Endothelial cell of umbilical vein (primary cell): Measurements from ENCODE around the gene MLH1. TPM values are rescaled to one million over a fixed set of nuclear protein-coding genes. Genes with fewer than 3 reads are reported as not detected.
"Not testable (repeated sequence)": the region's sequence is repeated elsewhere in the genome, so short reads cannot be mapped to it uniquely, and the experiment has no call there.

Experiments used
- BruUV-seq: library from RNA; stranded (reverse); fragments of 400-500 nt; replicated peaks from 2 replicates; lab custom pipeline; 2021; lab: Mats Ljungman, UMichigan
- CTCF ChIA-PET: fragments of 300-600, 350-600 bp; sonication (Branson Sonifier 250); formaldehyde crosslinking; loops from one replicate; lab custom pipeline; 2021; ENCODE audit warnings: antibody characterized with exemption, inconsistent platforms; lab: Charles Lee
- POLR2A ChIA-PET: fragments of 300-600, 350-600 bp; sonication (Branson Sonifier 250); formaldehyde crosslinking; loops from one replicate; lab custom pipeline; 2021; ENCODE audit warnings: antibody characterized with exemption, inconsistent platforms; lab: Charles Lee
- DNase-seq: peaks from one replicate; pipeline ENCODE4 v3.0.0-alpha.2; 2011; ENCODE audit warnings: low read depth, low spot score
- FAIRE-seq: peaks from 2 replicates; lab custom pipeline; 2011; peaks lifted over from hg19 to GRCh38; lab: Jason Lieb, UNC
- H2AFZ ChIP-seq: 2 replicates; pipeline ENCODE4 v1.6.0; 2012; ENCODE audit warnings: low read depth, low read length, control low read depth, inconsistent platforms
- H3K27ac ChIP-seq: 2 replicates; pipeline ENCODE4 v1.5.1; 2011; ENCODE audit warnings: low read depth, mild to moderate bottlenecking, control low read depth, low read length, moderate library complexity; ENCODE audit not compliant: insufficient read depth
- H3K27me3 ChIP-seq, 2 experiments: 2 replicates each; pipeline versions ENCODE4 v1.6.0 to v1.6.1; 2011; ENCODE audit warnings: low read length in 2 of 2, mixed read lengths in 1 of 2; ENCODE audit not compliant: control insufficient read depth in 2 of 2, insufficient read depth in 2 of 2
- H3K36me3 ChIP-seq, 2 experiments: 2 replicates in 1 of 2; 3 replicates in 1 of 2; pipeline ENCODE4 v1.5.1; 2011; ENCODE audit warnings: low read length in 2 of 2, mild to moderate bottlenecking in 1 of 2, moderate library complexity in 1 of 2; ENCODE audit not compliant: control insufficient read depth in 2 of 2, insufficient read depth in 2 of 2; ENCODE audit errors: extremely low read depth in 1 of 2
- H3K4me1 ChIP-seq: 3 replicates; pipeline ENCODE4 v1.5.1; 2011; ENCODE audit warnings: mild to moderate bottlenecking, low read length; ENCODE audit not compliant: control insufficient read depth, insufficient read depth; ENCODE audit errors: extremely low read depth
- H3K4me2 ChIP-seq: 2 replicates; pipeline ENCODE4 v1.6.1; 2011; ENCODE audit warnings: low read length, control low read depth, mixed read lengths; ENCODE audit not compliant: insufficient read depth
- H3K4me3 ChIP-seq, 3 experiments: fragments of 200-600 bp in 1 of 3; sonication (generic), shearing (Covaris generic) in 1 of 3; replicated peaks in 1 of 3; 2 replicates each; pipeline ENCODE4 v1.5.1; 2011 to 2016; ENCODE audit warnings: control low read depth in 3 of 3, low read length in 3 of 3, mild to moderate bottlenecking in 2 of 3, inconsistent platforms in 1 of 3, low read depth in 1 of 3, moderate library complexity in 1 of 3; ENCODE audit not compliant: insufficient read depth in 1 of 3
- H3K79me2 ChIP-seq: 2 replicates; pipeline ENCODE4 v1.6.0; 2012; ENCODE audit warnings: low read length, inconsistent platforms; ENCODE audit not compliant: control insufficient read depth, insufficient read depth
- H3K9ac ChIP-seq: replicated peaks from 2 replicates; pipeline ENCODE3; 2011; ENCODE audit warnings: low read length, control low read depth; ENCODE audit not compliant: insufficient read depth; ENCODE audit errors: extremely low read depth
- H3K9me1 ChIP-seq: replicated peaks from 3 replicates; pipeline ENCODE4 v1.6.0; 2011; ENCODE audit warnings: mild to moderate bottlenecking, low read length; ENCODE audit not compliant: control insufficient read depth, insufficient read depth; ENCODE audit errors: extremely low read depth
- H3K9me3 ChIP-seq: replicated peaks from 2 replicates; pipeline ENCODE4 v1.5.1; 2012; ENCODE audit warnings: low read length, inconsistent platforms; ENCODE audit not compliant: control insufficient read depth, insufficient read depth
- H4K20me1 ChIP-seq: replicated peaks from 2 replicates; pipeline ENCODE3; 2011; ENCODE audit warnings: mild to moderate bottlenecking, low read length; ENCODE audit not compliant: control insufficient read depth, insufficient read depth; ENCODE audit errors: extremely low read depth
- CTCF ChIP-seq, 2 donors: IDR thresholded peaks; 1 replicate in 1 of 2; 2 replicates in 1 of 2; pipeline ENCODE4 v1.5.1; 2011; ENCODE audit warnings: low read length in 2 of 2, mild to moderate bottlenecking in 2 of 2, moderate library complexity in 2 of 2, control low read depth in 1 of 2, inconsistent platforms in 1 of 2, low read depth in 1 of 2; ENCODE audit not compliant: insufficient read depth in 1 of 2; ENCODE audit errors: extremely low read depth in 1 of 2
- EZH2 ChIP-seq: IDR thresholded peaks from 2 replicates; pipeline ENCODE4 v1.6.1; 2012; ENCODE audit warnings: borderline replicate concordance, low read depth, mild to moderate bottlenecking, moderate library complexity, low read length, inconsistent platforms; ENCODE audit not compliant: severe bottlenecking
- FOS ChIP-seq: IDR thresholded peaks from 2 replicates; pipeline ENCODE4 v1.6.1; 2011; ENCODE audit warnings: mild to moderate bottlenecking, low read length, moderate library complexity, borderline replicate concordance; ENCODE audit not compliant: insufficient read depth
- GATA2 ChIP-seq: IDR thresholded peaks from 2 replicates; pipeline ENCODE4 v1.7.0; 2011; ENCODE audit warnings: low read depth, mild to moderate bottlenecking, moderate library complexity, mixed read lengths, low read length; ENCODE audit not compliant: insufficient read length, insufficient read depth
- JUN ChIP-seq: IDR thresholded peaks from 2 replicates; pipeline ENCODE4 v1.6.1; 2011; ENCODE audit warnings: borderline replicate concordance, low read depth; ENCODE audit not compliant: insufficient read length, insufficient read depth
- MAX ChIP-seq: IDR thresholded peaks from 2 replicates; pipeline ENCODE4 v1.6.1; 2011; ENCODE audit not compliant: insufficient read depth, insufficient read length
- MYC ChIP-seq: IDR thresholded peaks from one replicate; pipeline ENCODE4 v1.6.1; 2011; ENCODE audit warnings: mild to moderate bottlenecking, low read depth, low read length
- POLR2A ChIP-seq: IDR thresholded peaks from 2 replicates; pipeline ENCODE4 v1.6.1; 2012; ENCODE audit warnings: low read depth, mild to moderate bottlenecking, control low read depth, low read length
- POLR2AphosphoS5 ChIP-seq: IDR thresholded peaks from 2 replicates; pipeline ENCODE4 v1.6.1; 2012; ENCODE audit warnings: low read depth, mild to moderate bottlenecking, control low read depth, low read length, moderate library complexity; ENCODE audit not compliant: insufficient read depth
- dilution Hi-C: fragments of 300-500 bp; cut with MboI; formaldehyde crosslinking; loops from one replicate; pipeline ENCODE4 v1.15.0; 2019; ENCODE audit warnings: low sequenced_read_pairs; ENCODE audit not compliant: extremely low pct_ligation_motif_present
- intact Hi-C: fragments of 100-400 bp; cut with micrococcal nuclease; formaldehyde crosslinking; loops from one replicate; pipeline ENCODE4 v1.10.0; 2022
- polyA plus RNA-seq, 4 experiments: library from polyadenylated mRNA; depleted of rRNA in 3 of 4; stranded (reverse) in 3 of 4; unstranded in 1 of 4; fragments of >200 nt; gene quantifications; 2 replicates each; pipeline versions ENCODE4 v1.2.1 to v1.2.3, GENCODE V29; 2011 to 2012; ENCODE audit warnings: missing spikeins in 1 of 4
- total RNA-seq: library from RNA; stranded (reverse); gene quantifications from 2 replicates; pipeline ENCODE4 v1.2.3, GENCODE V29; 2021

MLH1 gene
- total and polyA plus RNA-seq, 2 donors (not counting 3 experiments of a cell fraction or from before 2014, with no cell fraction given), result 22.2 to 32.9 TPM

- DNase-seq, result no peak
- Histone ChIP-seq H3K9me3 (no peaks in the 10 kb centered on the region), H3K4me1 (no peaks in the 10 kb centered on the region), H3K27me3 (no peaks in the 10 kb centered on the region), H3K27ac (no peak overlapping the region), H2AFZ (no peak overlapping the region), H3K9me1 (no peaks in the 10 kb centered on the region), H4K20me1 (no peaks in the 10 kb centered on the region), H3K36me3 (peaks cover 3% of the 10 kb centered on the region in 2 experiments), H3K4me3 (no peak overlapping the region), H3K4me2 (no peak overlapping the region), H3K9ac (no peak overlapping the region), H3K79me2 (no peaks in the 10 kb centered on the region)
- no TSS peak for BruUV-seq
- FAIRE-seq, result no peak
- POLR2A ChIA-PET, result no interaction called here
- intact Hi-C loops, result no loop called here
- CTCF ChIA-PET, result interaction anchor here (0.6 to 2.0 kb wide), 3 partner anchors 17 to 27 kb away, joined by 3 to 5 read pairs (median 3); no protein-coding TSS in a partner anchor
- TF ChIP-seq MYC (no peak), EZH2 (no peak), POLR2AphosphoS5 (no peak), POLR2A (no peak), FOS (no peak), MAX (no peak), GATA2 (no peak), CTCF (IDR thresholded peaks at IDR 0.05; ENCODE audit: extremely low read depth in 1 of 2, insufficient read depth in 1 of 2, low read depth in 1 of 2, low read length in 2 of 2) (no peak), JUN (no peak)
- dilution Hi-C loops, result no loop called here
These were observed 48.4 kb downstream of the MLH1 start for GRCh38 chr3:37041546-37042195.

GRCh38 chr3:37042712-37043111, 49.4 kb downstream of the MLH1 start:
- H3K4me2 ChIP-seq, intact Hi-C loops, CTCF ChIA-PET, H3K9me1 ChIP-seq, H3K9ac ChIP-seq, H4K20me1 ChIP-seq, H3K27me3 ChIP-seq, FAIRE-seq, BruUV-seq, H3K4me1 ChIP-seq, H3K79me2 ChIP-seq, dilution Hi-C loops, H2AFZ ChIP-seq, DNase-seq, H3K9me3 ChIP-seq, H3K27ac ChIP-seq, H3K4me3 ChIP-seq, H3K36me3 ChIP-seq: not testable (repeated sequence)
- POLR2A ChIA-PET, result interaction anchor here (0.6 kb wide), 1 partner anchor 119 kb away, joined by 3 read pairs; no protein-coding TSS in a partner anchor
